Measurements from ENCODE around the gene DAPK2.
"Not testable (repeated sequence)": the region's sequence is repeated elsewhere in the genome, so short reads cannot be mapped to it uniquely, and the experiment has no call there.

Gene DAPK2

GRCh38 chr15:63913786-63914315, 132.4 kb downstream of the DAPK2 start:
- no peak for DNase-seq (ENCODE audit: low read depth)

DNA sequence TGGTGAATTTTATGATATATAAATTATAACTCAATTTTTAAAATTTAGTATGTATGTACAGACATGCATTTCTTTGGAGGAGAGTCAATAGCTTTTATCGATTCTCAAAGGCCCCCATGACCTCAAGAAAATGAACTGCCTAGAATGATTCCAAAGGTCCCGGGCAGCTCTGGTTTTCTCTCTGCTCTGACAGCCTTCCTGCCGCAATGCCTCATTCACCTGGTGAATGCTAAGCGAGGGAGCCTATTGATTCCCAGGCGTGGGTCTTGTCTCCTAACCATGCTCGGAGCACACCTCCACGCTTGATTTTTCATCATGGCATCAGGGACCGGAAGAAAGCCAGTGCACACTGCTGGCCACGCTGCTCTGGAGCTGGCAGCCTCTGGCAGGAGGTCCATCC, 132.9 kb downstream of the DAPK2 start:
- no peak for DNase-seq (ENCODE audit: low read depth)

GRCh38 chr15:63912061-63912615, 134.1 kb downstream of the DAPK2 start:
- no peak for DNase-seq (ENCODE audit: low read depth)

GRCh38 chr15:63911160-63911559, 135.1 kb downstream of the DAPK2 start:
- DNase-seq (ENCODE audit: low read depth) = no peak

DNA sequence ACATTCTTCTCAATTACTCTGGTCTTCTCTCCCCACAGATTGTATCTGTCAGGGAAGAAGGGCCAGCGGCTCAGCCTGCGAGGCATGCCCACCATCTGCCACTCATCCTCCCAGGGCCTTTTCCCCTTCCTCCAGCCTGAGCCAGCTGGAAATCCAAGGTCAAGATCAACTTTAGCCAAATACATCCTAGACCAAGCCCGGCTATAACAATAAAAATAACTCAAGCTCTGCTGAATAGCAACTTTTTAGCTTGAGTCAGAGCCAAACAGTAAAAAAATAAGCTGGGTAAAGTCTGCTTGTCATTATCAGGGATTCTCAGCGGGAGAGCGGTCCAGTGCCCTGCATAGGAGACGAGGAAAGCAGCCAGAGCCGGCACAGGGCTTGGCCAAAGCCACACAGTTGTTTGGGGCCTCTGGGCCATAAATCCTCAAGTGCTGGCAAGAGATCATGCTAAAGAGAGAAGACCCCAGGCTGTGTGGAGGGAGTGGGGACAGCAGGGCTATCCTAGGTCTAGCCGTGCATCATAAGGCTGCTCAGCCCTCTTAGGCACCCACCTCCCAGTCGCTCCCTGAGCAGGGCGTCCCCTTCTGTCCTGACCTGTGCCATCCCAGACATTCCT, 136.4 kb downstream of the DAPK2 start:
- DNase-seq (ENCODE audit: low read depth) = no peak

DNA sequence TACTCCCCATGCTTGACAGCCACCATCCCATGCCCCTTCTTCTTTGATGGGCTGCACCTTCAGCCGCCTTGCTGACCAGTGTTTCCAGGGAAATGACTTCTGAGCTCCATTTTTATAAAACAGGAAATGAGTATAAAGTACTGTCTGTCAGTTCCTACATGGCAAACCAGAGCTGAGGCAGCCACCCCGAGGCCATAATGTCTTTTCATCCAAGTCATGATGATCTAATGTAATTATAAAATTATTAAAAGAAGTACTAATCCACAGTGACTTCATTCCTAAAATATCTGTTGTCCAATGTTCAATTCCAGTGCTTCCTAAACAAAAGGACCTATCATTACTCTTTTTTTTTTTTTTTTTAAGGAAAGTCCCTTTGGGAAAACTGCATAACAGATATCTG, 137.3 kb downstream of the DAPK2 start:
- DNase-seq (ENCODE audit: low read depth) = no peak

DNA sequence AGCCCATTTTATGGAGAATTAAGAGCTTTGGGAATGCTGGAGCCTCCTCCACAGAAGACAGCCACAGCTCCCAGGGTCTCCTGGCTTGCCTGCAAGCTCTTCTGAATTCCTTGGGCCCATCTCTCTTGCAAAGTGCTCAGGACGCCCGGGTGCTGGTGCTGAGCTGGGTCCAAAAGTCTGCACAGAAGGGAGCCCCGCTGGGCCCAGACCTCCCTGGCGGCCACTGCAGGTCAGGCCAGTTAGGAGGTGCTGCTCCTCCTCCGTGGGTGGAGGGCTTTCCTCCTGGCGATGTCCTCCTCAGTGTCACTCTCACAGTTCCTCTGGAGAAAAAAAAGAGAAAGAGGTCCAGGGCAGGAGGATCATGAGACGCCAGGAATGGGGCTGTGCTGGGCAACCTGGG, 138.0 kb downstream of the DAPK2 start:
- DNase-seq (ENCODE audit: low read depth) = no peak

DNA sequence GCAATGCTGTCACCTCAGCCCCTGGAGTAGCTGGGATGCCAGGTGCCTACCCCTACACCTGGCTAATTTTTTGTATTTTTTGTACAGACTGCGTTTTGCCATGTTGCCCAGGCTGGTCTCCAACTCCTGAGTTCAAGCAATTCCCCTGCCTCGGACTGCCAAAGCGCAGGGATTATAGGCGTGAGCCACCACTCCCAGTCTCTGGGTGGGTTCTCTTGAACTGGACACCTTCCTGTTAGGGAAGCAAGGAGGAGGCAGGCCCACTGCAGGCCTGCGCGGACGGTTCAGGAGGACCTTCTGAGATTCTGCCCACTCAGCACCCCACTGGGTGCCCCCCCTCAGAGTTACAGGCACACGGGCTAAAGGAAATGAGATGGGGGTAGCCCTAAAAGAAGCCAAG, 138.8 kb downstream of the DAPK2 start:
- DNase-seq (ENCODE audit: low read depth) = no peak

DNA sequence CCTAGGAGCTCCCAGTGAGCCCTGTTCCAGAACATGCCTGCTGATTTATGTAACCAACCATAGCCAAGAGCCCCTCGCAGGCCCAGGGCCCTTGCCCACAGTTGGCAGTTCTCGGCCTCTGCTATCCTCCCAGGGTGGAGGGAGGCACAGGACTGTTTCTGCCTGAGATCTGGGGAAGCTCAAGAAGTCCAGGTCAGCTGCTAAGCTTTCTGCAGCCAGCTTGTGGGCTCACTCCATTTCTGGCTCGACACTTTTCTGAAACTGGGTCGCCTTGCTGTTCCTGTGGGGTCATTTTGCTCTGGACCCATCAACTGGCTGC, 140.1 kb downstream of the DAPK2 start:
- DNase-seq (ENCODE audit: low read depth) = no peak

DNA sequence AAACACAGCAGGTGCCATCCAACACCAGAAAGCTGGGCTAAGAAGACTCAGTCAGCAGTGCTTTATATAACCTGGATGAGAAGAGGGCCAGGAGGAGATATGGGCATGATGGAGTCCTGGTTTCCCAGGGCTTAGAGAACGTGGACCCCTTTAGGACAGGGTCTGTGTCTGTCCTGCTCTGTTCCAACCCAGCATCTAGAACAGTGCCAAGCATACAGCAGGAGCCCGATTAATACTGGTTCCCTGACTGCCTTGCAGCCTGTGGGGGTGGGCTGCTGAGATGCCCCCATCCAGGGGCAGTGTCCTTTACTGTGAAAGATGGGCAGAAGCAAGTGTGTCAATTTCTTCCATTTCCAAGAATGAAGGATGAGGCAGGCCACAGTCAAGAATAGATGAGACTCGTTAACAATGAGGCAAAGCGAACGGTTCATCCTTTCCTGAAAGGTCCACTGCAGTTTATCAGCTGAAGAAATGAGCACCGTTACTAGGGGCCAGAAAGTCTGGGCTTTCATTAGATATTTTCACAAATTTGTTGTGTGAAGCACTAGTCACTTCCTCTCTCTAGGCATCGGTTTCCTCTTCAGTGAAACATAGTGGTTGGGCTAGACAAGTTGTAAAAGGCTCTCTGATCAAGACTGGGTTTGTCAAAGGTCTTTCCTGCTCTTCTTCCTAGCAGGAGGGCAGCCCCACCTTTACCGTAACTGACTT, 140.6 kb downstream of the DAPK2 start:
- no peak for DNase-seq (ENCODE audit: low read depth)

GRCh38 chr15:63905131-63905530, 141.2 kb downstream of the DAPK2 start:
- no peak for DNase-seq (ENCODE audit: low read depth)

DNA sequence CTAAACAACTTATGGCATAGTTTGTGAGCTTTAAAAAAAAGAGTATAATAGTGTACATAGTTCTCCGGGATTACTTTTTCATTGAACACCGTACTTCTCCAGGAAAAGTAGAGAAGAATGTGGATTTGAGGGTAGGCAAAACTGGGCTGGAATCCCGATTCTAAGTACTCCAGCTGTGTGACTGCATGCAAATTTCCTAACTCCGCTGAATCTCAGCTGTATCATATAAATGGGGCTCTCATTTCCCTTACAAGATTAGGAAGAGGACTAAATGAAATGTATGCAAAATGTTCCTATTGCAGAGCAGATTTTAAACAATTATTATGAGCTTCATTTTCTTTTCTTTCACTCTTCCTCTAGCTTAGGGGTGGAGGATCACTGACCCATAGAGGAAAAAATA, 142.2 kb downstream of the DAPK2 start:
- DNase-seq (ENCODE audit: low read depth) = no peak

- DNase-seq (ENCODE audit: low read depth) = no peak
Measured at GRCh38 chr15:63902671-63903035, 143.6 kb downstream of the DAPK2 start.

DNA sequence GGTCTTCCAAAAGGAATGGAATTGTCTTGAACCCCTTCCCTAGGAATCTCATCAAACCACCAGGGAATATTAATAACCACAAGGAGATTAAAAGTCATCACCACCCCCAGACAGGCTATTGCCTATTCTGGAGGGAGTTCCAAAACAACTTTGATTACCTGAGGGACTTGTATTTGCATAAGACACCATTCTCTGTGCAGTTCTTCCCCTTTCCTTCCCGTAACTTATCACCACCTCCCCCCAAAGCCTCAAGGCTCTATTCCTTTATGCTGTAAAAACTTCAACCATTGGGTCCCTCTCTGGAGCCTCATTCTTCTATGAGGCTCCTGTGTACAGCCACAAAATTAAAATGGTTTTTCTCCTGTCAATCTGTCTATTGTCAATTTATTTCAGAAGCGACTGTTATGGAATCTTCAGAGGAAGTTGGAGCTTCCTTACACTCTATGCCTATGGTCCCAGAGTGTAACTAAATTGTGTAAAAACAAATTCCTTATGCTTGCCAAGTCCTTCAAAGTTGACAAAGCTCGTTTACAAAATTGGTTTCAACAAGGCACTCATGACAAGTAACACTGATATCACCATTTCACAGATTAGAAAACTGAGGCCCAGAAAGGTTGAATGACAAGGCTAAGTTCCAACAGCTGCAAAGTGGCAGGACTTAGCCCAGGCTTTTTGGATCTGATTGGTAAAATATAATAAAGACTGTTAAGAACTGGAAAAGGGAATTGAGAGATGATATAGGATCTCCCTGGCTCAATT, 144.2 kb downstream of the DAPK2 start:
- no peak for DNase-seq (ENCODE audit: low read depth)

DNA sequence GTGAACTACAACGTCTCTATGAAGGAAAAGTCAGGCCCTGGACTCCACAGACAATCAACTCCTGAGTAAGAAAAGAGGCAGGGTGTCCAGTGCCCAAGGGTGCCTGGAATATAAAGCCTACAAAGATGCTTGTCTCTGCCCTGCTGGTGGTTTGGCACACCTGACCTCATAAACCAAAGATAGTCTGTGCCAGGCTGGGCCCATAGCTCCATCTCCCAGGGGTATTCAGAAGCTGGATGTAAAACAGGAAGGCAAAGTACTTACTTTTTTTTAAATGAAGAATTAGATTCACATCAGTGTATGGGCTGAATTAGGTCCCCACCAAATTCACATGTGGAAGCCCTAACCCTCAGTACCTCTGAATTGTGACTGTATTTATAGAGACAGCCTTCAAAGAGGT, 146.0 kb downstream of the DAPK2 start:
- no peak for DNase-seq (ENCODE audit: low read depth)

DNA sequence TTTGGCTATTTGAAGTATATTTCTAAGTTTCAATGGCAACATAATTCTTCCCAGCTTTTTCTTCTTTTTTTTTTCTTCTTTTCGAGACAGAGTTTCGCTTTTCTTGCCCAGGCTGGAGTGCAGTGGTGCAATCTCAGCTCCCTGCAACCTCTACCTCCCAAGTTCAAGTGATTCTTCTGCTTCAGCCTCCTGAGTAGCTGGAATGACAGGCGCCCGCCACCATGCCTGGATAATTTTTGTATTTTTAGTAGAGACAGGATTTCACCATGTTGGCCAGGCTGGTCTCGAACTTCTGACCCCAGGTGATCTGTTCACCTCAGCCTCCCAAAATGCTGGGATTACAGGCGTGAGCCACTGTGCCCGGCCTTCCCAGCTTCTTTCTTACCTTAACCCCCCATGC, 146.7 kb downstream of the DAPK2 start:
- DNase-seq (ENCODE audit: low read depth) = not testable (repeated sequence)

DNA sequence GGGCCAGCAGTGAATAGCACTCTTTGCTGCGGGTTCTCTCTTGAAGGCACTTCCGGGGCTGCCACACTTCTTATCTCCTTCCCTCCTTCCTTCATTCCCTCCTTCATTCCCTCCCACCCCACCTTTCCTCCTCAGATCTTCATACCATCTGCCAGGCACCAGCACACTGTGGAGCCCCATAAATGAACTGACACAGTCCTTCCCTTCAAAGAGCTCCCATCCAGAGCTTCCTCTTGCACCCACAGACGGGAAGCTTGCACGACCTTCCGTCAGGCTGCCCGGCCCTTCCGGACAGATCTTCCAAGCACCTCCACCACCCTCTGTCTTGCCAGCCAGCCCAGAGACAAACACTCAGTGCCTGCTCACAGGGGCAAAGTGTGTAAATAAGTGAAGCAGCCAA, 147.1 kb downstream of the DAPK2 start:
- DNase-seq (ENCODE audit: low read depth) = no peak

- no peak for DNase-seq (ENCODE audit: low read depth)
Measured at GRCh38 chr15:63896336-63897115, 149.8 kb downstream of the DAPK2 start.

GRCh38 chr15:63895787-63896218, 150.5 kb downstream of the DAPK2 start:
- no peak for DNase-seq (ENCODE audit: low read depth)

- DNase-seq (ENCODE audit: low read depth) = no peak
Measured at GRCh38 chr15:63895194-63895593, 151.1 kb downstream of the DAPK2 start.

DNA sequence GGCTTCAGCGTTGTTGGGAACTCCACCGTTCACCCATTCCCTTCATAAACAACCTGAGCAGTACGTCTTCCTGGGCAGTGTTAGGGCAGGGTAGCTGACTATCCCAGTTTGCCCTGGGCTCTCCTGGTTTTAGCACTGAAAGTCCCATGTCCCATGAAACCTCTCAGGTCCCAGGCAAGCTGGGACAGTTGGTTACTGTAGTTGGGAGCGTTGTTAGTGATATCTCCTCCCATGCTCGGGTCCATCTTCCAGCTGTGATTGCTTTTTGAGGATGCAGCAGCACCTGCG, 151.7 kb downstream of the DAPK2 start:
- no peak for DNase-seq (ENCODE audit: low read depth)

DNA sequence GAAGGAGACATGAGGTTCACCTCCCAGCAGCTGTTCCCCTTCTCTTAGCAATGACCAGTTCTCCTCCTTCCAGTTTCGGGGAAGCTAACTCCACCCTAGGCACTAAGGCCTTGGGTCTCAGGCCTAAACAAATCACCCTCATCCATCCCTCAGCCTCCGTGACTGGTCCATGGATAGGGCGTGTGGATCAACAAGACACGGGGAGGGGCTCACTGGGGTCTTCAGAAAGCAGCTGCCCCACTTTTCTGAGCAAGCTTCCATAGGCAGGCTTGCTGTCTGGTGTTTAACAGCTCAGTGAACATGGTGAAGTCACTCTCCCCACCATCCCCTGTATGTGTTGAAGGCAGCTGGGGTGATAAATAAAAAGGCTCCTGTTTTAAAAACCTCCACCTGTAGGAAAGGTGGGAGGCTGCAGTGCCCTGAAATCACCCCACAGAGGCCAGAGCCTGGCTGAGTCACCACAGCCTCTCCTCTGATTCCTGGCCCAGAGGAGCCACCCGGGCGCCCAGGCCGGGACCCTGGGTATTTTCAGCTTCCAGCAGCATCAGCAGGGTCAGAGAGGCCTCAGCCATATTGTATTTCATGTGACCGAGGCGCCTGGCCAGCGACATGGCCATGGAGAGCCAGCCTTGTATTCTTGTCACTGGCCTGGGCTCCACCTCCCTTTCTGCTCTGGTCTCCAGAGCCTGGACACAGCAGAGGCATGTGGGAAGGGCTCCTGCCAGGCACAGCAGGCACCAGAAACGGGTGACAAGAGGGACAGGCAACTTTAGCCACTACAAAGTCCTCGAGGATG, 152.2 kb downstream of the DAPK2 start:
- DNase-seq (ENCODE audit: low read depth) = no peak
